Measurements from ENCODE around the gene SUSD6. TPM values are rescaled to one million over a fixed set of nuclear protein-coding genes. Genes with fewer than 3 reads are reported as not detected.

SUSD6 gene
- total and polyA plus RNA-seq, 2 experiments from 2014 or later: 2.8 to 3.4 TPM

DNA sequence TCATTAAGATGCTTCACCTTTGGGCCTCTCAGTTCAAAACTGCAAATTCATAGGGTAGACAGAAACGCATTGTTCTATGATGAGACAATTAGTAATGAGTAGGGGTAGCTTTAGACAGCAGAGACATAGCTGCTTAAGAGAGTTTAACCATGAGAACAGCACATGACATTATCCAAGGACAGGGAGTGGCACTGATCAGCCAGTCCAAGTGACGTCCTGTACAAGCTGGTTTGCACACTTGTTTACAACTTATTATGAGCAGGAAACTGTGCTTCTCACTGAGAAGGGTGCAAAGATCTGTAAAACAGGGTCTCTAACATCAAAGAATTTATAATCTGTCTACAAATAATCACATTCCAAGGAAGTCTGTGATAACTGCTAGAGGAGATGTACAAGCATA lies 144.4 kb downstream of the SUSD6 start:
- Histone ChIP-seq H3K4me3 (no peak overlapping the region), H3K36me3 (ENCODE audit: insufficient read depth) (no peaks in the 10 kb centered on the region), H3K9me2 (ENCODE audit: insufficient read depth) (no peaks in the 10 kb centered on the region), H3K4me1 (ENCODE audit: insufficient read depth) (no peaks in the 10 kb centered on the region), H3K79me2 (replicated peaks; ENCODE audit: insufficient read depth) (no peaks in the 10 kb centered on the region), H2AFZ (no peak overlapping the region), H4K20me1 (replicated peaks; ENCODE audit: insufficient read depth) (no peaks in the 10 kb centered on the region), H3K27me3 (ENCODE audit: insufficient read depth) (no peaks in the 10 kb centered on the region), H3K27ac (ENCODE audit: low read depth) (no peak overlapping the region), H3F3A (replicated peaks; ENCODE audit: low read depth) (no peaks in the 10 kb centered on the region), H3K4me2 (no peak overlapping the region)
- ATAC-seq (no peak), DNase-seq (ENCODE audit: low spot score) (no peak)
- no peaks in the 10 kb centered on the region for H3K9me3 Mint-ChIP-seq
- H3K27ac Mint-ChIP-seq: no peak overlapping the region
- no peak for TF ChIP-seq NANOG (IDR thresholded peaks at IDR 0.05; ENCODE audit: borderline replicate concordance)
- no peak for TF ChIP-seq CREB1 (CRISPR knock-in tag; IDR thresholded peaks at IDR 0.05; ENCODE audit: low read depth)
- no peak for TF ChIP-seq EZH2phosphoT487 (IDR thresholded peaks at IDR 0.05; ENCODE audit: unreplicated experiment)
- TF ChIP-seq EZH2 (IDR thresholded peaks at IDR 0.05; ENCODE audit: low read depth, unreplicated experiment): no peak
- no peaks in the 10 kb centered on the region for H3K36me3 Mint-ChIP-seq (ENCODE audit: low read depth)
- peaks cover 2% of the 10 kb centered on the region for H3K27me3 Mint-ChIP-seq (ENCODE audit: insufficient read depth, low read depth, poor library complexity)
- H3K4me3 Mint-ChIP-seq: no peak overlapping the region
- H3K4me1 Mint-ChIP-seq: peaks cover 5% of the 10 kb centered on the region; the same call in 1 of the 3 replicates

DNA sequence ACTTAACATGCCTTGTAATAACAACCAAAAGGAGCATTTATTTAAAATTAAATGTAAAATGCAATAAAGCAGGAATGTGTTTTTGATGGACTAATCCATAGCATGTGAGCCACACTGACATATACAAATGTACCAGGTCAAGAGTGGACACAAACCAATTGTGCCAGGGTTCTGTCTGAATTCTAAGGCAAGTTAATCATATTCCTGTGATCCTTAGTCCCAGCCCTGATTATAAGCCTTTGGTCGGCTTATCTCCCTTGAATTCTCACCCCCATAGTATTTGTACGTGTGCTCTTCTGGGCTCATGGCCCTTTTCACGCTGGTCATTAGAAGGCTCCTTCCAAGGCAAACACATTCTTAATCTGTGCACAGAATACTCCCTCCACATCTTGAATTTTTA lies 144.9 kb downstream of the SUSD6 start:
- ATAC-seq (no peak), DNase-seq (ENCODE audit: low spot score) (no peak)
- Mint-ChIP-seq H3K9me3 (no peaks in the 10 kb centered on the region), H3K4me1 (peaks cover 5% of the 10 kb centered on the region; the same call in 1 of the 3 replicates), H3K4me3 (no peak overlapping the region), H3K36me3 (ENCODE audit: low read depth) (no peaks in the 10 kb centered on the region), H3K27me3 (ENCODE audit: insufficient read depth, low read depth, poor library complexity) (peaks cover 2% of the 10 kb centered on the region), H3K27ac (no peak overlapping the region)
- H3K27me3 ChIP-seq (ENCODE audit: insufficient read depth): no peaks in the 10 kb centered on the region
- no peak overlapping the region for H2AFZ ChIP-seq
- no peaks in the 10 kb centered on the region for H3K9me2 ChIP-seq (ENCODE audit: insufficient read depth)
- H3K36me3 ChIP-seq (ENCODE audit: insufficient read depth): no peaks in the 10 kb centered on the region
- TF ChIP-seq JUNB (IDR thresholded peaks at IDR 0.05; ENCODE audit: unreplicated experiment) (no peak), ZNF331 (CRISPR knock-in tag; IDR thresholded peaks at IDR 0.05; ENCODE audit: low read depth) (no peak)
- H3K4me2 ChIP-seq: no peak overlapping the region
- no peaks in the 10 kb centered on the region for H3K79me2 ChIP-seq (replicated peaks; ENCODE audit: insufficient read depth)
- no peaks in the 10 kb centered on the region for H3K4me1 ChIP-seq (ENCODE audit: insufficient read depth)
- no peak overlapping the region for H3K4me3 ChIP-seq
- H3K27ac ChIP-seq (ENCODE audit: low read depth): no peak overlapping the region
- no peaks in the 10 kb centered on the region for H4K20me1 ChIP-seq (replicated peaks; ENCODE audit: insufficient read depth)
- H3F3A ChIP-seq (replicated peaks; ENCODE audit: low read depth): no peaks in the 10 kb centered on the region

DNA sequence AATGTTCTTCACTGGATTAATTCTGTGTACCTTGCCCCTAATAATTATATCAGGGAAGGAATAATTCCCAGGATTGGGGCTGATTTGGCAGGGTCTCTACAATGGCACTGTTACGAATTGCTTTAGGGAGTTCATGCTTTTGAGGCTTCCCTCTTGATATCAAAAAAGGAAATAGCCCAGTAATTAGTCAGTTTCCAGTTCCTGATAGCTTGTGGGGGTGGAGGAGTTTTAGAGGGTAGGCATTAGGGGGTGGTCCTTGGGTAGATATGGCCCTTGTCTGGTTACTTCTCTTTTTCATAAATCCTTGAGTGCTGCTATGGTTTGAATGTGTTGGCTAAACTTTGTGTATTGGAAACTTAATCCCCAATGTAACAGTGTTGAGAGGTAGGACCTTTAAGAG lies 149.4 kb downstream of the SUSD6 start:
- 0 out of 3 replicates have a peak, but pooled peaks cover 2% of the 10 kb centered on the region for H3K4me1 Mint-ChIP-seq
- TF ChIP-seq, protein P1, sequence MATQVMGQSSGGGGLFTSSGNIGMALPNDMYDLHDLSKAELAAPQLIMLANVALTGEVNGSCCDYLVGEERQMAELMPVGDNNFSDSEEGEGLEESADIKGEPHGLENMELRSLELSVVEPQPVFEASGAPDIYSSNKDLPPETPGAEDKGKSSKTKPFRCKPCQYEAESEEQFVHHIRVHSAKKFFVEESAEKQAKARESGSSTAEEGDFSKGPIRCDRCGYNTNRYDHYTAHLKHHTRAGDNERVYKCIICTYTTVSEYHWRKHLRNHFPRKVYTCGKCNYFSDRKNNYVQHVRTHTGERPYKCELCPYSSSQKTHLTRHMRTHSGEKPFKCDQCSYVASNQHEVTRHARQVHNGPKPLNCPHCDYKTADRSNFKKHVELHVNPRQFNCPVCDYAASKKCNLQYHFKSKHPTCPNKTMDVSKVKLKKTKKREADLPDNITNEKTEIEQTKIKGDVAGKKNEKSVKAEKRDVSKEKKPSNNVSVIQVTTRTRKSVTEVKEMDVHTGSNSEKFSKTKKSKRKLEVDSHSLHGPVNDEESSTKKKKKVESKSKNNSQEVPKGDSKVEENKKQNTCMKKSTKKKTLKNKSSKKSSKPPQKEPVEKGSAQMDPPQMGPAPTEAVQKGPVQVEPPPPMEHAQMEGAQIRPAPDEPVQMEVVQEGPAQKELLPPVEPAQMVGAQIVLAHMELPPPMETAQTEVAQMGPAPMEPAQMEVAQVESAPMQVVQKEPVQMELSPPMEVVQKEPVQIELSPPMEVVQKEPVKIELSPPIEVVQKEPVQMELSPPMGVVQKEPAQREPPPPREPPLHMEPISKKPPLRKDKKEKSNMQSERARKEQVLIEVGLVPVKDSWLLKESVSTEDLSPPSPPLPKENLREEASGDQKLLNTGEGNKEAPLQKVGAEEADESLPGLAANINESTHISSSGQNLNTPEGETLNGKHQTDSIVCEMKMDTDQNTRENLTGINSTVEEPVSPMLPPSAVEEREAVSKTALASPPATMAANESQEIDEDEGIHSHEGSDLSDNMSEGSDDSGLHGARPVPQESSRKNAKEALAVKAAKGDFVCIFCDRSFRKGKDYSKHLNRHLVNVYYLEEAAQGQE (IDR thresholded peaks at IDR 0.05; ENCODE audit: unreplicated experiment): no peak
- no peak for TF ChIP-seq ZNF114 (CRISPR knock-in tag; IDR thresholded peaks at IDR 0.05)
- TF ChIP-seq STAT1 (IDR thresholded peaks at IDR 0.05; ENCODE audit: unreplicated experiment): no peak
- TF ChIP-seq JUNB (IDR thresholded peaks at IDR 0.05; ENCODE audit: unreplicated experiment): no peak
- TF ChIP-seq EZH2 (IDR thresholded peaks at IDR 0.05; ENCODE audit: low read depth, unreplicated experiment): no peak
- TF ChIP-seq ZNF331 (CRISPR knock-in tag; IDR thresholded peaks at IDR 0.05; ENCODE audit: low read depth): no peak
- no peak overlapping the region for H2AFZ ChIP-seq

More for the DNA sequence above, 149.4 kb downstream of the SUSD6 start:
- Mint-ChIP-seq H3K27ac (no peak overlapping the region), H3K4me3 (no peak overlapping the region), H3K9me3 (0 out of 3 replicates have a peak, but pooled peaks cover 3% of the 10 kb centered on the region), H3K36me3 (ENCODE audit: low read depth) (0 out of 3 replicates have a peak, but pooled peaks cover 2% of the 10 kb centered on the region), H3K27me3 (ENCODE audit: insufficient read depth, low read depth, poor library complexity) (peaks cover 2% of the 10 kb centered on the region)
- Histone ChIP-seq H3K9me2 (ENCODE audit: insufficient read depth) (no peaks in the 10 kb centered on the region), H3K27me3 (ENCODE audit: insufficient read depth) (no peaks in the 10 kb centered on the region), H3K79me2 (replicated peaks; ENCODE audit: insufficient read depth) (no peaks in the 10 kb centered on the region), H4K20me1 (replicated peaks; ENCODE audit: insufficient read depth) (no peaks in the 10 kb centered on the region), H3K27ac (ENCODE audit: low read depth) (no peak overlapping the region), H3K4me3 (no peak overlapping the region), H3F3A (replicated peaks; ENCODE audit: low read depth) (no peaks in the 10 kb centered on the region), H3K4me2 (no peak overlapping the region), H3K4me1 (ENCODE audit: insufficient read depth) (no peaks in the 10 kb centered on the region), H3K36me3 (ENCODE audit: insufficient read depth) (no peaks in the 10 kb centered on the region)
- no peak for ATAC-seq
- DNase-seq (ENCODE audit: low spot score): no peak

Measured in GM23338 (cell line).